ENCODE measurements around the gene BCL2. TPM values are rescaled to one million over a fixed set of nuclear protein-coding genes. Genes with fewer than 3 reads are reported as not detected.

The BCL2 gene
- total and polyA plus RNA-seq, 4 experiments from 2014 or later = 28.5 to 50.4 (median 41.8) TPM

DNA sequence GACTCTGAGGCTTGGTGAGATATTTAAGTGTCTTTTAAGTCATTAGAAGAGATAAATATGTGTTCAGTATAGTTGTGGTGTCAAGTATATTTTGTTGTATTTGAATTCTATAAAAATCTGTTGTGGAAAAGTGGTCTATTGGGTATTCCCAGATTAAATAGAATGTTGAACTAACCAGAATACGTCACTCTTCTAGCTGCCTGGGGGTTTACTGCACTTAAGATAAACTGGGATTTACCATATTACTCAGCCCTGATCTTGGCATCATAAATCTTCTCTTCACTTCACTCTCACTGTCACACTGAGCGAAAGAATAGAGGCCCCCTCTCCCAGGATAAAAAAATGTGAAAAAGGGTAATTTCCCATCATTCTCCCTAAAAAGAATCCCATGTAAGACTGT, 129.8 kb downstream of the BCL2 start:
- Histone ChIP-seq H3K27ac (ENCODE audit: low read depth, low read length) (no peak overlapping the region), H3K9me3 (ENCODE audit: control insufficient read depth in 1 of 2, low read length in 2 of 2) (no peaks in the 10 kb centered on the region), H3K27me3 (ENCODE audit: insufficient read depth, low read length) (no peaks in the 10 kb centered on the region), H3K36me3 (ENCODE audit: insufficient read depth, low read length) (no peaks in the 10 kb centered on the region), H3K4me1 (ENCODE audit: insufficient read depth, low read length) (peaks cover 53% of the 10 kb centered on the region), H3K4me3 (ENCODE audit: low read length in 2 of 2) (no peak overlapping the region)
- Mint-ChIP-seq H3K4me3 (no peak overlapping the region), H3K27ac (peak overlapping the region in 4 of 7 donors; percentile 13 to 75 (median 34)), H3K27me3 (no peaks in the 10 kb centered on the region), H3K36me3 (peaks cover 7 to 14% of the 10 kb centered on the region in 2 donors), H3K4me1 (peaks cover 58 to 86% (median 64%) of the 10 kb centered on the region in 4 donors), H3K9me3 (no peaks in the 10 kb centered on the region)
- CTCF ChIA-PET (ENCODE audit: partially characterized antibody) = interaction anchor here (1.4 kb wide), 1 partner anchor 128 kb away, joined by 3 read pairs; no protein-coding TSS in a partner anchor
- POLR2A ChIA-PET (ENCODE audit: partially characterized antibody) = no interaction called here
- DNase-seq = no peak
- intact Hi-C loops (cut with micrococcal nuclease) = no loop called here

GRCh38 chr18:63189041-63189440, 130.5 kb downstream of the BCL2 start:
- intact Hi-C loops (cut with micrococcal nuclease) = no loop called here
- Histone ChIP-seq H3K27me3 (ENCODE audit: insufficient read depth, low read length) (no peaks in the 10 kb centered on the region), H3K27ac (ENCODE audit: low read depth, low read length) (no peak overlapping the region), H3K4me3 (ENCODE audit: low read length in 2 of 2) (no peak overlapping the region), H3K4me1 (ENCODE audit: insufficient read depth, low read length) (peaks cover 61% of the 10 kb centered on the region), H3K36me3 (ENCODE audit: insufficient read depth, low read length) (no peaks in the 10 kb centered on the region), H3K9me3 (ENCODE audit: control insufficient read depth in 1 of 2, low read length in 2 of 2) (no peaks in the 10 kb centered on the region)
- H3K9me3 Mint-ChIP-seq = no peaks in the 10 kb centered on the region
- peak overlapping the region in 1 of 8 donors; percentile 44 for H3K4me3 Mint-ChIP-seq
- peak overlapping the region in 3 of 7 donors; percentile 13 to 67 (median 47) for H3K27ac Mint-ChIP-seq
- H3K4me1 Mint-ChIP-seq = peaks cover 61 to 86% (median 70%) of the 10 kb centered on the region in 4 donors
- CTCF ChIA-PET (ENCODE audit: partially characterized antibody) = interaction anchor here (1.8 kb wide), 1 partner anchor 25 kb away, joined by 4 read pairs; no protein-coding TSS in a partner anchor
- POLR2A ChIA-PET (ENCODE audit: partially characterized antibody) = interaction anchor here (1.1 to 2.4 kb wide), 3 partner anchors 8 to 15 kb away, joined by 3 to 8 read pairs (median 3); no protein-coding TSS in a partner anchor
- DNase-seq = no peak
- H3K27me3 Mint-ChIP-seq = no peaks in the 10 kb centered on the region
- H3K36me3 Mint-ChIP-seq = peaks cover 7 to 15% of the 10 kb centered on the region in 2 donors

GRCh38 chr18:63187791-63188460, 131.6 kb downstream of the BCL2 start:
- H3K4me1 Mint-ChIP-seq = peaks cover 58 to 88% (median 71%) of the 10 kb centered on the region in 4 donors
- no peak for DNase-seq
- CTCF ChIA-PET (ENCODE audit: partially characterized antibody) = interaction anchor here (0.9 to 4.3 kb wide), 4 partner anchors 15 to 130 kb away, joined by 3 to 18 read pairs (median 4); no protein-coding TSS in a partner anchor
- no peaks in the 10 kb centered on the region for H3K9me3 Mint-ChIP-seq
- Histone ChIP-seq H3K36me3 (ENCODE audit: insufficient read depth, low read length) (no peaks in the 10 kb centered on the region), H3K4me1 (ENCODE audit: insufficient read depth, low read length) (peaks cover 66% of the 10 kb centered on the region), H3K27ac (ENCODE audit: low read depth, low read length) (no peak overlapping the region), H3K27me3 (ENCODE audit: insufficient read depth, low read length) (no peaks in the 10 kb centered on the region), H3K9me3 (ENCODE audit: control insufficient read depth in 1 of 2, low read length in 2 of 2) (no peaks in the 10 kb centered on the region), H3K4me3 (ENCODE audit: low read length in 2 of 2) (no peak overlapping the region)
- H3K36me3 Mint-ChIP-seq = peaks cover 7 to 16% of the 10 kb centered on the region in 2 donors
- intact Hi-C loops (cut with micrococcal nuclease) = loop anchor here (2.0 kb wide), 1 partner anchor 17 kb away; no protein-coding TSS in a partner anchor
- no peaks in the 10 kb centered on the region for H3K27me3 Mint-ChIP-seq
- peak overlapping the region in 4 of 8 donors; percentile 1 to 68 (median 30) for H3K4me3 Mint-ChIP-seq
- POLR2A ChIA-PET (ENCODE audit: partially characterized antibody) = interaction anchor here (0.8 to 2.4 kb wide), 14 partner anchors 8 to 130 kb away, joined by 3 to 10 read pairs (median 4); no protein-coding TSS in a partner anchor
- H3K27ac Mint-ChIP-seq = peak overlapping the region in 6 of 7 donors; percentile 3 to 88 (median 48)

- H3K4me3 ChIP-seq (ENCODE audit: low read length in 2 of 2) = no peak overlapping the region
- Mint-ChIP-seq H3K4me3 (peak overlapping the region in 5 of 8 donors; percentile 1 to 68 (median 5)), H3K4me1 (peaks cover 57 to 87% (median 70%) of the 10 kb centered on the region in 4 donors), H3K9me3 (no peaks in the 10 kb centered on the region), H3K27ac (peak overlapping the region; percentile 3 to 88 (median 36)), H3K36me3 (peaks cover 7 to 16% of the 10 kb centered on the region in 2 donors), H3K27me3 (no peaks in the 10 kb centered on the region)
- peak overlapping the region; percentile 1 for H3K27ac ChIP-seq (ENCODE audit: low read depth, low read length)
- ChIA-PET POLR2A (ENCODE audit: partially characterized antibody) (interaction anchor here (0.8 to 2.4 kb wide), 12 partner anchors 9 to 131 kb away, joined by 3 to 10 read pairs (median 5); no protein-coding TSS in a partner anchor), CTCF (ENCODE audit: partially characterized antibody) (interaction anchor here (1.4 to 4.3 kb wide), 3 partner anchors 24 to 131 kb away, joined by 4 to 18 read pairs (median 4); no protein-coding TSS in a partner anchor)
- H3K36me3 ChIP-seq (ENCODE audit: insufficient read depth, low read length) = no peaks in the 10 kb centered on the region
- no peak for DNase-seq
- no peaks in the 10 kb centered on the region for H3K27me3 ChIP-seq (ENCODE audit: insufficient read depth, low read length)
- intact Hi-C loops (cut with micrococcal nuclease) = loop anchor here (2.0 kb wide), 1 partner anchor 16 kb away; no protein-coding TSS in a partner anchor
- H3K9me3 ChIP-seq (ENCODE audit: control insufficient read depth in 1 of 2, low read length in 2 of 2) = no peaks in the 10 kb centered on the region
- peaks cover 63% of the 10 kb centered on the region for H3K4me1 ChIP-seq (ENCODE audit: insufficient read depth, low read length)
Observed at GRCh38 chr18:63187223-63187574, 132.4 kb downstream of the BCL2 start.

DNA sequence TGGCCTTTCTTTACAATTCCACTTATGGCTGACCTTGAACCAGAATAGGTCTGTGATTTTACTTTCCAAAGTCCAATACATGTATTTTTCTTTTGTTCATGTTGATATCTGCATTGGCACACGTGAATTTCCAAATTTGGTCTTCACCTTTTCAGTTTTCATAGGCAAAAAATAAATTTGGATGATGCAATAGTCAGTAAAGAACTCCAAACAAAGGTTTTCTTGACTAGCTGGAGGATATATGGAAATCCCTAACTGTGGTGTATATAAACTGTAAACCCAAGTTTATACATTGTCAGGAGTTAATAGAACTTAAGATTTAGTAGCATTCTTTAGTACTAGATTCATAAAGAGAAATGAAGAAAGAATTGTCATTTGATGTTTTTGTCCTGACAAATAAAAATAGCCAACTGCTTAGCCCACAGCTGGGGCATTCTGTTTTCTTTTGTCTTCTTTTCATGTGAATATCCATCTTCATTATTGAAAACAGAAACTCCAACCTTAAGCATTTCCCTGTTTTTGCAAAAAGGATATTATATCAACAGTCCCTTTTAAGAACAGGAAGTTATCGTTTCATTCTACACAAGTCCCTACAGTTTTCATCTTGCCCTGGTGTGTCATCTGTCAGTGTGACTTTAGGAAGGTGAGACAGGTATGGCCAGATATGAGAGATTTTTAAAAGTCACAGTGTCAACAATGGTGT, 132.9 kb downstream of the BCL2 start:
- Mint-ChIP-seq H3K36me3 (peaks cover 3 to 13% of the 10 kb centered on the region in 2 donors), H3K27me3 (no peaks in the 10 kb centered on the region), H3K4me3 (peak overlapping the region in 4 of 8 donors; percentile 1 to 68 (median 4)), H3K27ac (peak overlapping the region in 6 of 7 donors; percentile 3 to 88 (median 32)), H3K9me3 (no peaks in the 10 kb centered on the region), H3K4me1 (peaks cover 53 to 87% (median 69%) of the 10 kb centered on the region in 4 donors)
- H3K27me3 ChIP-seq (ENCODE audit: insufficient read depth, low read length) = no peaks in the 10 kb centered on the region
- CTCF ChIA-PET (ENCODE audit: partially characterized antibody) = interaction anchor here (1.3 to 4.3 kb wide), 2 partner anchors 17 to 131 kb away, joined by 4 to 18 read pairs; no protein-coding TSS in a partner anchor
- no peak for DNase-seq
- H3K9me3 ChIP-seq (ENCODE audit: control insufficient read depth in 1 of 2, low read length in 2 of 2) = no peaks in the 10 kb centered on the region
- H3K4me3 ChIP-seq (ENCODE audit: low read length in 2 of 2) = no peak overlapping the region
- no peaks in the 10 kb centered on the region for H3K36me3 ChIP-seq (ENCODE audit: insufficient read depth, low read length)
- peaks cover 63% of the 10 kb centered on the region for H3K4me1 ChIP-seq (ENCODE audit: insufficient read depth, low read length)
- peak overlapping the region; percentile 1 for H3K27ac ChIP-seq (ENCODE audit: low read depth, low read length)
- intact Hi-C loops (cut with micrococcal nuclease) = loop anchor here (2.0 kb wide), 1 partner anchor 16 kb away; no protein-coding TSS in a partner anchor
- POLR2A ChIA-PET (ENCODE audit: partially characterized antibody) = interaction anchor here (1.0 to 2.4 kb wide), 15 partner anchors 8 to 132 kb away, joined by 3 to 12 read pairs (median 5); no protein-coding TSS in a partner anchor

DNA sequence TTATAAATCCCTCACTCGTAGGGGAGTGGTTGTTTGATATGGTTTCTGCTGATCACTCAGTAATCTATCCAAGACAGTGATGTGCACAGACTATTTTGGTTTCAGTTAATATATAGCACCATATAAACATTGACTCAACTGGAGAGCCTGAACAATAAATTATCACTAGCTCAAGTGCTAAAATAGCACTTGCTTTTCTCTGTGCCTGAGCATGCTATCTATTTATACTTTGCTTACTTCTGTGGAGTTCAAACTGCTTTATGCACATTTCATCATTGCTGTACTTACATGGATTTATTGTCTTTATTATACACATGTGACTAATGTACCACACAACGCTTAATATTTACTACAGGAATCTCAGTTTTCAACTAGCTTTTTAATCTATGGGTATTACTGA, 133.6 kb downstream of the BCL2 start:
- H3K4me3 ChIP-seq (ENCODE audit: low read length in 2 of 2) = no peak overlapping the region
- ChIA-PET CTCF (ENCODE audit: partially characterized antibody) (interaction anchor here (1.0 to 4.3 kb wide), 4 partner anchors 11 to 132 kb away, joined by 4 to 18 read pairs (median 4); no protein-coding TSS in a partner anchor), POLR2A (ENCODE audit: partially characterized antibody) (interaction anchor here (1.0 to 2.2 kb wide), 11 partner anchors 9 to 132 kb away, joined by 3 to 12 read pairs (median 4); no protein-coding TSS in a partner anchor)
- no peak for DNase-seq
- no peaks in the 10 kb centered on the region for H3K27me3 ChIP-seq (ENCODE audit: insufficient read depth, low read length)
- H3K9me3 Mint-ChIP-seq = no peaks in the 10 kb centered on the region
- H3K27ac Mint-ChIP-seq = peak overlapping the region in 3 of 7 donors; percentile 37 to 62 (median 54)
- H3K36me3 Mint-ChIP-seq = peaks cover 3 to 13% of the 10 kb centered on the region in 2 donors
- H3K36me3 ChIP-seq (ENCODE audit: insufficient read depth, low read length) = no peaks in the 10 kb centered on the region
- H3K27me3 Mint-ChIP-seq = no peaks in the 10 kb centered on the region
- H3K27ac ChIP-seq (ENCODE audit: low read depth, low read length) = peak overlapping the region; percentile 11
- H3K4me1 ChIP-seq (ENCODE audit: insufficient read depth, low read length) = peaks cover 63% of the 10 kb centered on the region
- no peaks in the 10 kb centered on the region for H3K9me3 ChIP-seq (ENCODE audit: control insufficient read depth in 1 of 2, low read length in 2 of 2)
- intact Hi-C loops (cut with micrococcal nuclease) = loop anchor here (2.0 kb wide), 1 partner anchor 15 kb away; no protein-coding TSS in a partner anchor
- H3K4me1 Mint-ChIP-seq = peaks cover 54 to 92% (median 74%) of the 10 kb centered on the region in 4 donors
- H3K4me3 Mint-ChIP-seq = no peak overlapping the region

Measured in CD4-positive, alpha-beta memory T cell (primary cell).